ENCODE measurements around the gene FRMD8. TPM values are rescaled to one million over a fixed set of nuclear protein-coding genes. Genes with fewer than 3 reads are reported as not detected.

The FRMD8 gene
- total and polyA plus RNA-seq, 2 experiments from 2014 or later: 7.0 to 35.4 TPM

DNA sequence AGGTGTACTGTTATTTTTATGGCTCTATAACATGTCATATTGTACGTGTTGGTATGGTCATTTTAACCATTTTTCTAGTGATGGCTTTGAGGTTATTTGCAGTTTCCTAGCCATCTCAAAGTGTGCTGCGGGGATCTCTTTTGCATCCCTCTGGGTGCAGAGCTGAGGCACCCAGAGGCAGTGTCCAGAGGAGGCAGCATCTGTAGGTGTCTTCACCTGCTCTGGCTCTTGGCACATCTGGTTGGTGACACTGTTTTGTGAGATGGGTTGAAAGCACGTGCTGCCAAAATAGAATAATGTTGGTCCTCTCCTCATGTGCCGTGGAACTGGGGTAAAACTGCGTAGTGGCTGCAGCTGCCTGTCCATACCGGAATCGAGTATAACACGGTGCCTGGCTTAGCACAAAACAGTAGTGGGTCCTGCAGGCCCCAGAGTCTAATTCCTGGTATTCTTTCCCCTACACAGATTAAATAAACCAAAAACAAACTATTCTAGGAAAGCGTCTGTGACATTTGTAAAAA is 49.0 kb downstream of the FRMD8 start (continued):
- TF ChIP-seq CTCF (conservative IDR thresholded peaks at IDR 0.05; ENCODE audit: low read depth in 2 of 2) (no peak), STAT1 (IDR thresholded peaks at IDR 0.05; ENCODE audit: unreplicated experiment) (no peak), POLR2AphosphoS5 (IDR thresholded peaks at IDR 0.05; ENCODE audit: low read depth) (no peak), JUNB (IDR thresholded peaks at IDR 0.05; ENCODE audit: unreplicated experiment) (no peak), ZNF114 (CRISPR knock-in tag; IDR thresholded peaks at IDR 0.05) (no peak), EZH2phosphoT487 (IDR thresholded peaks at IDR 0.05; ENCODE audit: unreplicated experiment) (no peak)
- TF ChIP-seq, protein P1, sequence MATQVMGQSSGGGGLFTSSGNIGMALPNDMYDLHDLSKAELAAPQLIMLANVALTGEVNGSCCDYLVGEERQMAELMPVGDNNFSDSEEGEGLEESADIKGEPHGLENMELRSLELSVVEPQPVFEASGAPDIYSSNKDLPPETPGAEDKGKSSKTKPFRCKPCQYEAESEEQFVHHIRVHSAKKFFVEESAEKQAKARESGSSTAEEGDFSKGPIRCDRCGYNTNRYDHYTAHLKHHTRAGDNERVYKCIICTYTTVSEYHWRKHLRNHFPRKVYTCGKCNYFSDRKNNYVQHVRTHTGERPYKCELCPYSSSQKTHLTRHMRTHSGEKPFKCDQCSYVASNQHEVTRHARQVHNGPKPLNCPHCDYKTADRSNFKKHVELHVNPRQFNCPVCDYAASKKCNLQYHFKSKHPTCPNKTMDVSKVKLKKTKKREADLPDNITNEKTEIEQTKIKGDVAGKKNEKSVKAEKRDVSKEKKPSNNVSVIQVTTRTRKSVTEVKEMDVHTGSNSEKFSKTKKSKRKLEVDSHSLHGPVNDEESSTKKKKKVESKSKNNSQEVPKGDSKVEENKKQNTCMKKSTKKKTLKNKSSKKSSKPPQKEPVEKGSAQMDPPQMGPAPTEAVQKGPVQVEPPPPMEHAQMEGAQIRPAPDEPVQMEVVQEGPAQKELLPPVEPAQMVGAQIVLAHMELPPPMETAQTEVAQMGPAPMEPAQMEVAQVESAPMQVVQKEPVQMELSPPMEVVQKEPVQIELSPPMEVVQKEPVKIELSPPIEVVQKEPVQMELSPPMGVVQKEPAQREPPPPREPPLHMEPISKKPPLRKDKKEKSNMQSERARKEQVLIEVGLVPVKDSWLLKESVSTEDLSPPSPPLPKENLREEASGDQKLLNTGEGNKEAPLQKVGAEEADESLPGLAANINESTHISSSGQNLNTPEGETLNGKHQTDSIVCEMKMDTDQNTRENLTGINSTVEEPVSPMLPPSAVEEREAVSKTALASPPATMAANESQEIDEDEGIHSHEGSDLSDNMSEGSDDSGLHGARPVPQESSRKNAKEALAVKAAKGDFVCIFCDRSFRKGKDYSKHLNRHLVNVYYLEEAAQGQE (IDR thresholded peaks at IDR 0.05; ENCODE audit: unreplicated experiment): no peak

GRCh38 chr11:65435981-65436411 is 49.6 kb downstream of the FRMD8 start:
- no peaks in the 10 kb centered on the region for H3K27me3 ChIP-seq (ENCODE audit: insufficient read depth)
- ATAC-seq: no peak

More at GRCh38 chr11:65435981-65436411, 49.6 kb downstream of the FRMD8 start:
- Histone ChIP-seq H3K79me2 (replicated peaks; ENCODE audit: insufficient read depth) (no peaks in the 10 kb centered on the region), H4K20me1 (replicated peaks; ENCODE audit: insufficient read depth) (no peaks in the 10 kb centered on the region; the same call in 1 of the 2 replicates), H3K27ac (ENCODE audit: low read depth) (no peak overlapping the region), H3K36me3 (ENCODE audit: insufficient read depth) (no peaks in the 10 kb centered on the region), H3K4me1 (ENCODE audit: insufficient read depth) (no peaks in the 10 kb centered on the region), H3K4me2 (no peak overlapping the region), H3F3A (replicated peaks; ENCODE audit: low read depth) (no peaks in the 10 kb centered on the region), H2AFZ (no peak overlapping the region), H3K9me2 (ENCODE audit: insufficient read depth) (no peaks in the 10 kb centered on the region), H3K4me3 (no peak overlapping the region)
- Mint-ChIP-seq H3K27me3 (ENCODE audit: insufficient read depth, low read depth, poor library complexity) (peaks cover 6% of the 10 kb centered on the region), H3K27ac (no peak overlapping the region), H3K36me3 (ENCODE audit: low read depth) (no peaks in the 10 kb centered on the region), H3K9me3 (no peaks in the 10 kb centered on the region), H3K4me3 (no peak overlapping the region), H3K4me1 (no peaks in the 10 kb centered on the region; the same call in 2 of the 3 replicates)
- TF ChIP-seq POLR2AphosphoS5 (IDR thresholded peaks at IDR 0.05; ENCODE audit: low read depth): no peak
- no peak for TF ChIP-seq ZNF462 (CRISPR knock-in tag; IDR thresholded peaks at IDR 0.05)
- TF ChIP-seq JUNB (IDR thresholded peaks at IDR 0.05; ENCODE audit: unreplicated experiment): no peak
- DNase-seq (ENCODE audit: low spot score): no peak
